NB4 (cell line): ENCODE measurements around the gene WDR83.

ENCODE experiments used
- POLR2A ChIP-seq: IDR thresholded peaks from 2 replicates; pipeline ENCODE4 v1.6.1; 2011; ENCODE audit warnings: mild to moderate bottlenecking; ENCODE audit not compliant: insufficient read length; ENCODE audit errors: extremely low read depth
- TF ChIP-seq, protein P1 (sequence below): IDR thresholded peaks from one replicate; pipeline ENCODE4 v1.5.1; 2012; ENCODE audit warnings: low read depth, low read length
- TF ChIP-seq, protein P2 (sequence below): IDR thresholded peaks from 2 replicates; pipeline ENCODE4 v1.6.1; 2011; ENCODE audit warnings: low read depth, low read length

DNA sequence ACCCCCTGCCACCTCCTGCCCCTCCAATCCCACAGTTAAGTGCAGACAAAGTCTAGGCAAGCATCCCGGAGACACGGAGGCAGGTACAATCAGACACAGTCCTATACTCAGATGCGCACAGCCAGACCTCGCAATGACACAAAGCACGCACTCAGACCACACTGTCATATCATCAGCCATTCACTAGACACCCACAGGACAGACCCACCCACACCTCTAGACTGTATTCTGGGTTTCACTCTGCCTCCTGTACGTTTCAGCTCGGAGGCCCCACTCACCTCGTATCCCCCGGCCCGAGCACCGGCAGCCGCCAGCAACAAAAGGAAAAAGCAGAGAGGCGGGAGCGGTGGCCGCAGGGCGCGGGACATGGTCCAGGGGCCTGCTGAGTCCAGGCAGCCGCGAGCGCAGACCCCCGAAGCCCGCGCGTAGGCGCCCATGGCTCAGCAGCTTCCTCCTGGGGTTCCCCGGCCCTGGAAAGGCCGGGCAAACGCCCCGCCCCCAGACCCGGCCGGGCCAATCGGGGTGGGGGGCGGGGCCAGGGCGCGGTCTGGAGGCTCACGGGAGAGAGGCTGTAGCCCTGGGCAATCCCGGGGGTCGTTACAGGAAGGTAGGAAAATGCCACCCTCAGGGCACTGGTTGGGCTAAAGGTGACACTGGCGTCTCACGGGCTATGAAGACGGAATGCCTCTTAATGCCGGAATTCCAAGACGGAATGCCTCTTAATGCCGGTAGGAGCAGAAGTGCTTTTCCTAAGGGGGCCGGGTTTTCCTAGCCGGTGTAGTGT lies at the start of gene WDR83, which contains the start of gene MAN2B1:
- TF ChIP-seq, protein P1, sequence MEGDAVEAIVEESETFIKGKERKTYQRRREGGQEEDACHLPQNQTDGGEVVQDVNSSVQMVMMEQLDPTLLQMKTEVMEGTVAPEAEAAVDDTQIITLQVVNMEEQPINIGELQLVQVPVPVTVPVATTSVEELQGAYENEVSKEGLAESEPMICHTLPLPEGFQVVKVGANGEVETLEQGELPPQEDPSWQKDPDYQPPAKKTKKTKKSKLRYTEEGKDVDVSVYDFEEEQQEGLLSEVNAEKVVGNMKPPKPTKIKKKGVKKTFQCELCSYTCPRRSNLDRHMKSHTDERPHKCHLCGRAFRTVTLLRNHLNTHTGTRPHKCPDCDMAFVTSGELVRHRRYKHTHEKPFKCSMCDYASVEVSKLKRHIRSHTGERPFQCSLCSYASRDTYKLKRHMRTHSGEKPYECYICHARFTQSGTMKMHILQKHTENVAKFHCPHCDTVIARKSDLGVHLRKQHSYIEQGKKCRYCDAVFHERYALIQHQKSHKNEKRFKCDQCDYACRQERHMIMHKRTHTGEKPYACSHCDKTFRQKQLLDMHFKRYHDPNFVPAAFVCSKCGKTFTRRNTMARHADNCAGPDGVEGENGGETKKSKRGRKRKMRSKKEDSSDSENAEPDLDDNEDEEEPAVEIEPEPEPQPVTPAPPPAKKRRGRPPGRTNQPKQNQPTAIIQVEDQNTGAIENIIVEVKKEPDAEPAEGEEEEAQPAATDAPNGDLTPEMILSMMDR = no peak
- TF ChIP-seq POLR2A = peak; percentile 61
- TF ChIP-seq, protein P2, sequence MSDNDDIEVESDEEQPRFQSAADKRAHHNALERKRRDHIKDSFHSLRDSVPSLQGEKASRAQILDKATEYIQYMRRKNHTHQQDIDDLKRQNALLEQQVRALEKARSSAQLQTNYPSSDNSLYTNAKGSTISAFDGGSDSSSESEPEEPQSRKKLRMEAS = no peak
